ENCODE data around the gene PDXK.

Gene PDXK

DNA sequence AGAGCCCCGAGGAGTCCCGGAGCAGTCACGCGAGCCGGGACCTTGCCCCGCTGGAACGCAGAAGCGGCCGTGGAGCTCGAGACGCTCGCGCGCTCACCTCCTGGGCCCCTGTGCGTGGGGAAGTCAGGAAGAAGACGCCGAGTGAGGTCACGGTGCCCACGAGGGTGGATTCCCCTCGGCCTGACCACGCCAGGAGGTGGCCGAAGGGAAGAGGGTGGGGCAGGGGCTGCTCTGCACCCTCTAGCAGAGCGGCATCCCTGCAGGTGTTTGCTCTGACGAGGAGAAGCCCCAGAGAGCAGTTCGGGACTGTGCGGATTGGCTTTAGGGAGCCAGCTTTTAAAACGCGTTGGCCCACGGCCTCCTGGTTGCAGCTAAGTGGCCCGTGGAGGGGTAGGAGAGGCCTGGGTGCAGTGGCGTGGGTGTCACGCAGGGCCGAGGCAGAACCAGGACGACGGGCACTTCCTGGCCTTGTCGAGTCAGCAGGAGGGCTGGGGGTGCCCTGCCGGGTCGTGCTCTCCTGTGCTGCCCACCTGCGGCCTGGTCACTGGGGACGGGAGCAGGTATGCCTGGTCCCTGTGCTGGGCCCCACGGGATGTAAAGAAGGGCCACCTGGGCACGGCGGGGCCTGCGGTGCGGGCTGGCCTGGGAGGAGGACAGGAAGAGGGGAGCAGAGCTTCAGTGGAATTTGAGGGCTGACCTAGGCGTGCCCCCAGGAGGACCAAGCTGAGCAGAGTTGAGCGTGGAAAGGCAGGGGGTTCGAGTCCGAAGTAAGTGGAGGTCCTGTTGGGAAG, 1.0 kb downstream of the PDXK start:
- no peaks in the 10 kb centered on the region for H3K9me3 ChIP-seq (ENCODE audit: low read length)
- H3K9me2 ChIP-seq (ENCODE audit: low read depth, low read length), result no peaks in the 10 kb centered on the region
- H3K36me3 ChIP-seq (ENCODE audit: insufficient read depth, low read length), result peaks cover 8% of the 10 kb centered on the region
- H3K4me1 ChIP-seq (ENCODE audit: insufficient read depth, low read length, severe bottlenecking), result peaks cover 58% of the 10 kb centered on the region
- H3K4me2 ChIP-seq (ENCODE audit: low read length), result peak overlapping the region; percentile 84
- peak overlapping the region; percentile 72 for H3K4me3 ChIP-seq (ENCODE audit: low read depth, low read length, poor library complexity, severe bottlenecking)
- H3K79me2 ChIP-seq (ENCODE audit: insufficient read depth, low read length), result 0 out of 2 replicates have a peak, but pooled peaks cover 7% of the 10 kb centered on the region
- H3K27me3 ChIP-seq (ENCODE audit: insufficient read depth, low read length), result peaks cover 6% of the 10 kb centered on the region
- TF ChIP-seq, protein P1, sequence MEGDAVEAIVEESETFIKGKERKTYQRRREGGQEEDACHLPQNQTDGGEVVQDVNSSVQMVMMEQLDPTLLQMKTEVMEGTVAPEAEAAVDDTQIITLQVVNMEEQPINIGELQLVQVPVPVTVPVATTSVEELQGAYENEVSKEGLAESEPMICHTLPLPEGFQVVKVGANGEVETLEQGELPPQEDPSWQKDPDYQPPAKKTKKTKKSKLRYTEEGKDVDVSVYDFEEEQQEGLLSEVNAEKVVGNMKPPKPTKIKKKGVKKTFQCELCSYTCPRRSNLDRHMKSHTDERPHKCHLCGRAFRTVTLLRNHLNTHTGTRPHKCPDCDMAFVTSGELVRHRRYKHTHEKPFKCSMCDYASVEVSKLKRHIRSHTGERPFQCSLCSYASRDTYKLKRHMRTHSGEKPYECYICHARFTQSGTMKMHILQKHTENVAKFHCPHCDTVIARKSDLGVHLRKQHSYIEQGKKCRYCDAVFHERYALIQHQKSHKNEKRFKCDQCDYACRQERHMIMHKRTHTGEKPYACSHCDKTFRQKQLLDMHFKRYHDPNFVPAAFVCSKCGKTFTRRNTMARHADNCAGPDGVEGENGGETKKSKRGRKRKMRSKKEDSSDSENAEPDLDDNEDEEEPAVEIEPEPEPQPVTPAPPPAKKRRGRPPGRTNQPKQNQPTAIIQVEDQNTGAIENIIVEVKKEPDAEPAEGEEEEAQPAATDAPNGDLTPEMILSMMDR (IDR thresholded peaks at IDR 0.05; ENCODE audit: low read length), result no peak
- no peak for TF ChIP-seq EZH2 (IDR thresholded peaks at IDR 0.05; ENCODE audit: borderline replicate concordance, low read length)
- peak overlapping the region; percentile 79 for H3K9ac ChIP-seq (ENCODE audit: low read length)
- H4K20me1 ChIP-seq (ENCODE audit: insufficient read depth, low read length), result no peaks in the 10 kb centered on the region
- no peak overlapping the region for H2AFZ ChIP-seq (ENCODE audit: low read length)
- no peaks in the 10 kb centered on the region for H3F3A ChIP-seq (ENCODE audit: insufficient read depth, low read length)
- H3K27ac ChIP-seq (ENCODE audit: low read depth, low read length, poor library complexity, severe bottlenecking), result no peak overlapping the region

DNA sequence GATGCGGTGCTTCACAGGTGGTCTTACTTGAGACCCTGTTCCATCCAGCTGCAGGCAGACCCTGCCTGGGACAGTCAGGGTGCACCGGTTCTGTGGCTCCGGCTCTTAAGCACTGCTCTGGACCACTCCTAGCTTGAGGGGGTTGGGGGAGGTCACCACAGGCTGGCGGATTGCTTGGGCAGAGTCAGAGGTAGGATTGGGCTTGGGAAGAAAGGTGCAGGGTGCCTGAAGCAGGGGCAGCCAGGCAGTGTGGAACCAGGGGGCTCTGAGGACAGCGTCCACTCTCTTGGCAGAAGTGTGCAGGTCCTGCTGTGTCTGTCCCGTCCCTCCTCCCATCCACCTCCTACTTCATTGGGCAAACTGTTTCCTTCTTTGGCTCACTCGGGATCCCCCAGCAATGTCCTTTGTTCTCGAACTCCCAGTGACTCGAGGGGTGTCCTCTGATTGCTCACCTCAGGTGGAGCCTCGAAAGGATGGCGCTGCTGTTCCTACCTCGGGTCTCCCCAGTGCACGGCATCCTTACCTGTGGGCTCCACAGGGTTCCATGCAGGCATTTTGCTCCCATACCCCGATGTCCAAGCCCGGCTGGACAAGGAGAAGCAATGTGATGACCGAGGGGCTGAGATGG, 1.7 kb downstream of the PDXK start:
- Histone ChIP-seq H3K9me2 (ENCODE audit: low read depth, low read length) (no peaks in the 10 kb centered on the region), H3K9me3 (ENCODE audit: low read length) (no peaks in the 10 kb centered on the region), H3K9ac (ENCODE audit: low read length) (peak overlapping the region; percentile 79), H3K4me2 (ENCODE audit: low read length) (peak overlapping the region; percentile 84), H2AFZ (ENCODE audit: low read length) (no peak overlapping the region), H3K4me1 (ENCODE audit: insufficient read depth, low read length, severe bottlenecking) (peaks cover 65% of the 10 kb centered on the region), H3K4me3 (ENCODE audit: low read depth, low read length, poor library complexity, severe bottlenecking) (peak overlapping the region; percentile 72), H3K27me3 (ENCODE audit: insufficient read depth, low read length) (peaks cover 6% of the 10 kb centered on the region), H3K36me3 (ENCODE audit: insufficient read depth, low read length) (peaks cover 8% of the 10 kb centered on the region), H3K79me2 (ENCODE audit: insufficient read depth, low read length) (0 out of 2 replicates have a peak, but pooled peaks cover 7% of the 10 kb centered on the region), H3F3A (ENCODE audit: insufficient read depth, low read length) (no peaks in the 10 kb centered on the region), H3K27ac (ENCODE audit: low read depth, low read length, poor library complexity, severe bottlenecking) (no peak overlapping the region), H4K20me1 (ENCODE audit: insufficient read depth, low read length) (no peaks in the 10 kb centered on the region)
- TF ChIP-seq, protein P1 (IDR thresholded peaks at IDR 0.05; ENCODE audit: low read length), result no peak
- no peak for TF ChIP-seq EZH2 (IDR thresholded peaks at IDR 0.05; ENCODE audit: borderline replicate concordance, low read length)

DNA sequence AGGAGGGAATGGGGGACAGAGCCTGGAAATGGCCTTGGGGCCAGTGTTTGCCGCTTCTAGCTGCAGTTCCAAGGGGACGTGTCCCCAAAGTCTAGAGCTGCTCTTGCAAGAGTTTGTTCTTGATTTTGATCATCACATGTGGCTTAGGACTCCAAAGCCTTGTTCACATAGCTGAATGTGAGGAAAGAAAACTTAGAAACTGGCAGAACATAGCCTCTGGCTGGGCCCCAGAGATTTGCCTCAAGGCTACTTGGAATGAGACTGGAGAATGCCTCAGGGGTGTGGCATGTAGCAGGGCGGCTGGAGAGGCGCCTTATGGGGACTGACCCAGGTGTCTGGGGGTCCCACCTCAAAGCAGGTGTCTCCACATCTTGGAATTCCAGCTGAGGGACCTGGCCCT, 2.3 kb downstream of the PDXK start:
- Histone ChIP-seq H3K4me2 (ENCODE audit: low read length) (peak overlapping the region; percentile 84; the same call in 1 of the 2 replicates), H3K9ac (ENCODE audit: low read length) (no peak overlapping the region), H3K27me3 (ENCODE audit: insufficient read depth, low read length) (peaks cover 6% of the 10 kb centered on the region), H3K4me3 (ENCODE audit: low read depth, low read length, poor library complexity, severe bottlenecking) (peak overlapping the region; percentile 72), H3K9me2 (ENCODE audit: low read depth, low read length) (no peaks in the 10 kb centered on the region), H3F3A (ENCODE audit: insufficient read depth, low read length) (no peaks in the 10 kb centered on the region), H2AFZ (ENCODE audit: low read length) (no peak overlapping the region), H3K79me2 (ENCODE audit: insufficient read depth, low read length) (0 out of 2 replicates have a peak, but pooled peaks cover 7% of the 10 kb centered on the region), H3K9me3 (ENCODE audit: low read length) (no peaks in the 10 kb centered on the region), H4K20me1 (ENCODE audit: insufficient read depth, low read length) (no peaks in the 10 kb centered on the region), H3K4me1 (ENCODE audit: insufficient read depth, low read length, severe bottlenecking) (peaks cover 70% of the 10 kb centered on the region), H3K27ac (ENCODE audit: low read depth, low read length, poor library complexity, severe bottlenecking) (peak overlapping the region; percentile 29), H3K36me3 (ENCODE audit: insufficient read depth, low read length) (peaks cover 8% of the 10 kb centered on the region)
- no peak for TF ChIP-seq EZH2 (IDR thresholded peaks at IDR 0.05; ENCODE audit: borderline replicate concordance, low read length)
- TF ChIP-seq, protein P1 (IDR thresholded peaks at IDR 0.05; ENCODE audit: low read length), result no peak
